Measurements from ENCODE around the gene BLMH.

- TF ChIP-seq CTCF (IDR thresholded peaks at IDR 0.05) (no peak), POLR2A (IDR thresholded peaks at IDR 0.05) (no peak)
Observed at GRCh38 chr17:30241051-30241450, 50.7 kb downstream of the BLMH start.
